ENCODE results near the gene GATAD2A. TPM values are rescaled to one million over a fixed set of nuclear protein-coding genes. Genes with fewer than 3 reads are reported as not detected.
"Not testable (repeated sequence)": the region's sequence is repeated elsewhere in the genome, so short reads cannot be mapped to it uniquely, and the experiment has no call there.

The GATAD2A gene
- 66.5 TPM for total RNA-seq

DNA sequence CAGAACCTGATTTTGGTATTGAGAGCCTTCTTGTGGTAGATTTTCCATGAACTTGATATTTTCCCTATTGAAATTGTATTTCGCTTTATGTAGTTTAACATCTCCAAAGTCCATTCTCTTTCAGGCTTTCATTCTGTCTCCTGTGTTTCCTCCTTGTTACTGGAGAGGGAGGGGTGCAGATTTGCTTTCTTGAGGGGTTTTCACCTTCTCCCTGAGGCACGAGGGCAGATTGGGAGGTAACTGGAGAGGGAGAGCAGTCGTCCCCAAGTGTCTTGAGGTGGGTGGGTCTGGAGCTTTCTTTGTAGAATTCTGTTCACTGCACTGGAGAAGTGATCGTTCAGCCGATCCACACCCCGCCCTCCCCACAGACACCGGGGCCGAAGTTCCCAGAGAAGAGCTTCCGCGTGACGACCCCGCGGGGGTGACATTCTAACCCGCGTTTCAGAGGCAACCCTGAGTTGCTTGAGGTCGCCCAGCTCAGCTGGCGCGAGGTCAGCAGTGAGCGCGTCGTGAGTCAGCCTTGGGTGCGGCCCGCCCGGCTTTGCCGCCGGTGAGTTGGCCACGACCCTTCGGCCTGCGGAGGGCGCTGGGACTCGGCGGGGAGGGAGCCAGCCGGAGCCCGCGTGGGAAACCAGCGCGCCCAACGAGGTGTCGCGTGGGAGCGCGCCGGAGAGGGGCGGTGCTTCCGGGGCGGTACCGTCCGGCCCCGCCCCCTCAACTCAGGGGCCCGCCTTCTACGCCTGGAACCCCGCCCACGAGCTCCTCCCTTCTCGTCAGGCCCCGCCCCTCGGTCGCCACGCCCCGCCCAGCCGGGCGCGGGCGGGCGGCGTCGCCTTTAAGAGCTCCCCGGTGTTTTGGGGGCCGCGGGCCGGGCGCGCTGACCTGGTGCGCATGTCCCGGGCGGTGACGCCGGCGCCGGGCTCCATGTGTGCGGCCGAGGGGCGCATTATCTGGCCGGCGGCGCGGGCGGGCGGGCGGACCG is at the start of gene GATAD2A:
TSS of gene GATAD2A (plus strand) at position 797 of the 982 bp plus-strand sequence. CDS start 59,671 bp downstream, outside the sequence.
- Histone ChIP-seq H3K4me3 (ENCODE audit: low read length) (peak within 1 kb of the TSS; percentile 67), H3K9me3 (ENCODE audit: low read depth, low read length) (no peaks in the 10 kb centered on the region), H3K27me3 (ENCODE audit: insufficient read depth, low read length) (no peaks in the 10 kb centered on the region), H3K4me1 (ENCODE audit: insufficient read depth, low read length) (peaks cover 65% of the 10 kb centered on the region)

DNA sequence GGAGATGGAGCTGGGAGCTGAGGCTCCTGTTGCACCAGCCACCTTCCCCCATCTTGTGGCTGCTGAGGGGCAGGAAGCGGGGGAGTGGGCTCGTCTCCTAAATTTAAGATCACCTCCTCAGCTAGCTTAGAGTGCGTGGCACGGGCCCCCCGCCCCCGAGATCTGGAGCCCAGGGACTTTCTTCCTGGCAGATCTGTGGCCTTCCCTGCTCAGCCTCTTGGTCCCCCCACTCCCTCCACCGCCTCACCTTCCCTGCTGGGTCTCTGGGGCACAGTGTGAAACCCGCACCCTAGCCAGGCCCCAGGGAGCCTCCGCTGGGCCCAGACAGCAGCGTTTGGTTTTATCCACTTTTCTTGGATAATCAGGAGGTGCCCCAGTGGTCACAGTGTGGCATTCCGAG is 49.0 kb upstream of the GATAD2A start:
- H3K27me3 ChIP-seq (ENCODE audit: insufficient read depth, low read length): no peaks in the 10 kb centered on the region
- peaks cover 10% of the 10 kb centered on the region for H3K4me1 ChIP-seq (ENCODE audit: insufficient read depth, low read length)
- H3K4me3 ChIP-seq (ENCODE audit: low read length): no peak overlapping the region
- H3K9me3 ChIP-seq (ENCODE audit: low read depth, low read length): no peaks in the 10 kb centered on the region

- no peaks in the 10 kb centered on the region for H3K9me3 ChIP-seq (ENCODE audit: low read depth, low read length)
- no peaks in the 10 kb centered on the region for H3K27me3 ChIP-seq (ENCODE audit: insufficient read depth, low read length)
- H3K4me3 ChIP-seq (ENCODE audit: low read length): no peak overlapping the region
- H3K4me1 ChIP-seq (ENCODE audit: insufficient read depth, low read length): peaks cover 10% of the 10 kb centered on the region
Observed at GRCh38 chr19:19356901-19357566, 48.4 kb upstream of the GATAD2A start.

GRCh38 chr19:19361075-19361594 is 44.3 kb upstream of the GATAD2A start:
- H3K27me3 ChIP-seq (ENCODE audit: insufficient read depth, low read length): no peaks in the 10 kb centered on the region
- H3K4me3 ChIP-seq (ENCODE audit: low read length): no peak overlapping the region
- H3K9me3 ChIP-seq (ENCODE audit: low read depth, low read length): no peaks in the 10 kb centered on the region
- H3K4me1 ChIP-seq (ENCODE audit: insufficient read depth, low read length): peaks cover 28% of the 10 kb centered on the region

DNA sequence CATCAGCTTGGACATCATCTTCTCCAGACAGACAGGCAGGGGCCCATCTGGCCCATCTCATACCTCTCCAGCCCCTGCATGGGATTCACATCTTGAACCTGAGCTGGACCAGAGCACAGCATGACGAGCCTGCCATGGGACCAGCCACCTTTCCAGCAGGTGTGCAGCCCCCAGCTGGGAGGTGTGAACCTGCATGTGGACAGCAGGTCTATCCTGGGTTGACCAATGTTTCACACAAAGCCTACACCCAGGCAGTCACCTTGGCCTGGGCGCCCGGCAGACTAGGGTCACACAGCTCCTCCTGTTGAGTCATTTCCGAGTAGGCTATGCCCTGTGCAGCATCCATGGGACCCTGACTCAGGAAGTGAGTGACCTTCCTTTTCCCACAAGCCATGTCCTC is 43.4 kb upstream of the GATAD2A start:
- no peaks in the 10 kb centered on the region for H3K27me3 ChIP-seq (ENCODE audit: insufficient read depth, low read length)
- peaks cover 36% of the 10 kb centered on the region for H3K4me1 ChIP-seq (ENCODE audit: insufficient read depth, low read length)
- H3K9me3 ChIP-seq (ENCODE audit: low read depth, low read length): no peaks in the 10 kb centered on the region
- no peak overlapping the region for H3K4me3 ChIP-seq (ENCODE audit: low read length)

DNA sequence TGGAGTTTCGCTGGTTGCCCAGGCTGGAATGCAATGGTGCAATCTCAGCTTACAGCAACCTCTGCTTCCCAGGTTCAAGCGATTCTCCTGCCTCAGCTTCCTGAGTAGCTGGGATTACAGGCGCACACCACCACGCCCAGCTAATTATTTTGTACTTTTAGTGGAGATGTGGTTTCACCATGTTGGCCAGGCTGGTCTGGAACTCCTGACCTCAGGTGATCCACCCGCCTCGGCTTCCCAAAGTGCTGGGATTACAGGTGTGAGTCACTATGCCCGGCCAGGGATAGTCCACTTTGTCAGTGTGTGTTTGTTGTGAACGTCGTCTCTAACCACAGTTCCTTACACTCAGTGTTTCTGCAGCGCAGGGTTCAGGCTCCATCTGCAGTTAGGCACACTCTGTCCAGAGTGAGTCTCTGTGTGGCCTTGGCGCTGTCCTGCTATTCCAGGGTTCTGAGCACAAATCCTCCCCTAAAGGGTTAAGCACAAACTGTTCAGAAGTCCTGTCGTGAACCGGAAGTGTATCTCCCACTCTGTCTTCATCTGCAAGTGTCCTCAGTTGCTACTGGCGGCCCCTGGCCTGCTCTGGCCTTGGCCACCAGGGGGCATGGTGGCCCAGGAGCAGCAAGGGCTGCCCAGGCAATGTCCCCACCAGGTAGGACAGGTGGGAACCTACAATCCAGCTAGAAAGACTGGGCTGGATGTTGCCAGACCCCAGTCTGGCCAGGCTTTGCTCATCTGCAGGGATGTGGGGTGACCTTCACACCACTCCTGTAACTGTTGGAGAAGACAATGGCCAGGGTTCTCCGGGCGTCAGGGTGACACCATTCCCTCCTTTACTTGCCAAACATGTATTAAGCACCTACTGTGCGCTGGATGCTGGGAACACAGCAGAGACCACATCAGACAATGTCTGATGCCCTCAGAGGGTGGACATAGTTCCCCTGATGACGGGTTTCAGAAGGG is 38.8 kb upstream of the GATAD2A start:
- H3K9me3 ChIP-seq (ENCODE audit: low read depth, low read length): no peaks in the 10 kb centered on the region
- H3K4me3 ChIP-seq (ENCODE audit: low read length): no peak overlapping the region
- H3K27me3 ChIP-seq (ENCODE audit: insufficient read depth, low read length): no peaks in the 10 kb centered on the region

GRCh38 chr19:19368087-19368486 is 37.4 kb upstream of the GATAD2A start:
- Histone ChIP-seq H3K4me1 (ENCODE audit: insufficient read depth, low read length) (peaks cover 38% of the 10 kb centered on the region), H3K27me3 (ENCODE audit: insufficient read depth, low read length) (no peaks in the 10 kb centered on the region), H3K9me3 (ENCODE audit: low read depth, low read length) (no peaks in the 10 kb centered on the region), H3K4me3 (ENCODE audit: low read length) (no peak overlapping the region)

More for the DNA sequence above, 38.8 kb upstream of the GATAD2A start:
- H3K4me1 ChIP-seq (ENCODE audit: insufficient read depth, low read length): peaks cover 25% of the 10 kb centered on the region

- no peak overlapping the region for H3K4me3 ChIP-seq (ENCODE audit: low read length)
- peaks cover 46% of the 10 kb centered on the region for H3K4me1 ChIP-seq (ENCODE audit: insufficient read depth, low read length)
- H3K9me3 ChIP-seq (ENCODE audit: low read depth, low read length): no peaks in the 10 kb centered on the region
- no peaks in the 10 kb centered on the region for H3K27me3 ChIP-seq (ENCODE audit: insufficient read depth, low read length)
Observed at GRCh38 chr19:19371059-19371458, 34.4 kb upstream of the GATAD2A start.

DNA sequence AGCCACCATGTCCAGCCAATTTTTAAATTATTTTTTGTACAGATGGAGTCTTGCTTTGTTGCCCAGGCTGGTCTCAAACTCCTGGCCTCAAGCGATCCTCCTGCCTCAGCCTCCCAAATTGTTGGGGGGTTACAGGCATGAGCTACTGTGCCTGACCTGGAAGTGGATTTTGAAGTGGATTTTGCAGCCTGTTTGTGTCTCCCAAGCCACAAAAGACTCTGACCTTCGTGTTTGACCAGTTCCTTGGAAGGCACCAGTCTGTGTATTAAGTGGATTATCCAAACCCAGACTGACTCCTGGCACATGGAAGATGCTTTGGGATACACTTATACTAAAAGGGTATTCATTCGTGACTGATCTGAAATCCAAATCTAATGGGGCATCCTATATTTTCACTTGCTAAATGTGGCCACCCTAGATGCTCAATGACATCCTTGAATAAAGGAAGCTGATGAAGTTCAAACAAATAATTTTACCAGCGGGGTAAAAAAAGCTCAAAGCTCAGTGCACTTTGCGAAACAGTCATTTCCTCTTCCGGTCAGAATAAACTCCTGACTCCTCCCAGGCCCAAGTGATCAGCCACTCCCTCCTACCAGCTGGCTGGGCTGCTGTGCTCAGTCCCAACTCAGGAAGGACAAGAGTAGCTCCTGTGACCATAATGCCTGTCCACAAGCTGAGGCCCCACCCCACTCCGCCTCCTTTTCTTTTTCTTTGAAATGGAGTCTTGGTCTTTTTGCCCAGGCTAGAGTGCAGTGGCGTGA is 32.6 kb upstream of the GATAD2A start:
- Histone ChIP-seq H3K9me3 (ENCODE audit: low read depth, low read length) (no peaks in the 10 kb centered on the region), H3K4me3 (ENCODE audit: low read length) (no peak overlapping the region), H3K4me1 (ENCODE audit: insufficient read depth, low read length) (peaks cover 47% of the 10 kb centered on the region), H3K27me3 (ENCODE audit: insufficient read depth, low read length) (no peaks in the 10 kb centered on the region)

GRCh38 chr19:19379527-19379926 is 25.9 kb upstream of the GATAD2A start:
- Histone ChIP-seq H3K9me3 (ENCODE audit: low read depth, low read length) (no peaks in the 10 kb centered on the region), H3K4me1 (ENCODE audit: insufficient read depth, low read length) (peaks cover 46% of the 10 kb centered on the region), H3K4me3 (ENCODE audit: low read length) (no peak overlapping the region), H3K27me3 (ENCODE audit: insufficient read depth, low read length) (no peaks in the 10 kb centered on the region)

DNA sequence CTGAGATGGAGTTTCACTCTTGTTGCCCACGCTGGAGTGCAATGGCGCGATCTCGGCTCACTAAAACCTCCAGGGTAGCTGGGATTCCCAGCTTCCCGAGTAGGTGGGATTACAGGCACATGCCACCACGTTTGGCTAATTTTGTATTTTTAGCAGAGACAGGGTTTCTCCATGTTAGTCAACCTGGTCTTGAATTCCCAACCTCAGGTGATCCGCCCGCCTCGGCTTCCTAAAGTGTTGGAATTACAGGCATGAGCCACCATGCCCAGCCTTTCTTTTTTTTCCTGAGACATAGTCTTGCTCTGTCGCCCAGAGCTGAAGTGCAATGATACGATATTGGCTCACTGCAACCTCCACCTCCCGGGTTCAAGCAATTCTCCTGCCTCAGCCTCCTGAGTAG is 25.2 kb upstream of the GATAD2A start:
- H3K27me3 ChIP-seq (ENCODE audit: insufficient read depth, low read length); H3K4me3 ChIP-seq (ENCODE audit: low read length); H3K9me3 ChIP-seq (ENCODE audit: low read depth, low read length): not testable (repeated sequence)
- H3K4me1 ChIP-seq (ENCODE audit: insufficient read depth, low read length): peaks cover 44% of the 10 kb centered on the region

GRCh38 chr19:19381007-19381926 is 24.2 kb upstream of the GATAD2A start:
- peaks cover 37% of the 10 kb centered on the region for H3K4me1 ChIP-seq (ENCODE audit: insufficient read depth, low read length)
- H3K9me3 ChIP-seq (ENCODE audit: low read depth, low read length): no peaks in the 10 kb centered on the region
- H3K27me3 ChIP-seq (ENCODE audit: insufficient read depth, low read length): no peaks in the 10 kb centered on the region
- H3K4me3 ChIP-seq (ENCODE audit: low read length): no peak overlapping the region

DNA sequence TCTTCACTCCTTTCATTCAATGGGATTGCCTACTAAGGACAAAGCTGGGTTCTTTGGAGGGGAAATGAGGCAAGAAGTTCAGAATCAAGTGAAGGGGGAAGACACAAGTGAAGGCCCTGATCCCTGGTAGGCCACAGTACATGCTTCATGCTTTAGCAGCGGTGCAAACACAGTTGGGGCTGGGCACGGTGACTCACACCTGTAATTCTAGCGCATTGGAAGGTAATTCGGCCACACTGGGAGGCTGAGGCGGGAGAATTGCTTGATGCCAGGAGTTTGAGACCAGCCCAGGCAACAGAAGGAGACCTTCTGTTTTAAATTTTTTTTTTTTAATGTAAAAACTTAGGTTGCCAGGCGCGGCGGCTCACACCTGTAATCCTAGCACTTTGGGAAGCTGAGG is 23.4 kb upstream of the GATAD2A start:
- no peaks in the 10 kb centered on the region for H3K27me3 ChIP-seq (ENCODE audit: insufficient read depth, low read length)
- H3K4me1 ChIP-seq (ENCODE audit: insufficient read depth, low read length): peaks cover 43% of the 10 kb centered on the region
- H3K4me3 ChIP-seq (ENCODE audit: low read length): no peak overlapping the region
- H3K9me3 ChIP-seq (ENCODE audit: low read depth, low read length): no peaks in the 10 kb centered on the region

Data from mononuclear cell (primary cell).